Measurements from ENCODE around the gene TRAF7. TPM values are rescaled to one million over a fixed set of nuclear protein-coding genes. Genes with fewer than 3 reads are reported as not detected.

Gene TRAF7
- total RNA-seq, 2 donors from 2014 or later, result 31.1 to 34.9 TPM

DNA sequence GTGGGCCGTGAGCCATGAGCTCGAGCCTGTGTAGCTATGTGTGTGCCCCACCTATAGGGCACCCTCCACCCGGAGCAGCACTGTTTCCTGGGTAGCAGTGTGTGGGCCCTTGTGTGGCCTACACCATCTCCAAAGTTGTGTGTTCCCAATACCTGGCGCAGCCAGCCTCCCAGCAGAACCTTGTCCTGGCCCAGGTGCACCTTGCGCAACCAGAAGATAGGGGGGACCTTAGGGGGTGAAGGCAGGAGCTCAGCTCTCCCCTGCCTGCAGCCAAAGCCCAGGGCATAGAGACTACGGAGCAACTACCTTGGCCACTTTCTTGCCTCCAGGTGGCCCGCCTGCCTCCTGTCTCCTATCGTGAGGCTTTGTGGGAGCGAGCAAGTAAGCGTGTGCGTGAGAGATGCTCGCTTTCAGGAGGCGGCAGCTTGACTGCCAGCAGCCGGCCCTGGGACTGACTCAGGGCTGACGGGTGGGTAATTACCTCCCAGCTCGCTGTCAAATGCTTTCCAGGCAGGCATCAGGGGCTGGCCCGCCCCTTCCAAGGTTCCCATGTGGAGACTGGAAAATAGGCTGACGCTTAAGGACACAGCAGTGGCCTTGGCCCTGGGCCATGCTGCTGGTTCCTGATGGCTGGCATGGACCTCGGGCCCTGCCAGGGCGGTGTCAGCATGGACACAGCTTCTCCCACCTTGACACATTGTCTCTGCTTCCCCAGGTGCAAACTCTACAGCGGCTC is 19.0 kb downstream of the TRAF7 start:
- no peak for ATAC-seq
- intact Hi-C loops (cut with DNase I), result no loop called here
- DNase-seq, result no peak

DNA sequence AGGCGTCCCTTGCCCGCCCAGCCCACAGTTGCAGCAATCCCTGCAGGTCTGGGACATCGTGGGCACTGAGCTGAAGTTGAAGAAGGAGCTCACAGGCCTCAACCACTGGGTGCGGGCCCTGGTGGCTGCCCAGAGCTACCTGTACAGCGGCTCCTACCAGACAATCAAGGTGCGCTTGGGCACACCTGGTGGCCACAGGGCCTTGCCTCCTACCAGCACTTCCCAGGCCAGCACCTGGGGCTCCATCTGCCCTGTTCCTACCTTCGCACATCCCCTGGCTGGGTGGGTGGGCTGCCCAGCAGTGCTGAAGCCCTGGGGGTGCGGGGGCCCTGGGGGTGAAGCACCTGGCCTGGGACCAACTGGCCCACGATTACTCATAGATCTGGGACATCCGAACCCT is 19.9 kb downstream of the TRAF7 start:
- no peak for ATAC-seq
- no peak for DNase-seq
- intact Hi-C loops (cut with DNase I), result no loop called here

DNA sequence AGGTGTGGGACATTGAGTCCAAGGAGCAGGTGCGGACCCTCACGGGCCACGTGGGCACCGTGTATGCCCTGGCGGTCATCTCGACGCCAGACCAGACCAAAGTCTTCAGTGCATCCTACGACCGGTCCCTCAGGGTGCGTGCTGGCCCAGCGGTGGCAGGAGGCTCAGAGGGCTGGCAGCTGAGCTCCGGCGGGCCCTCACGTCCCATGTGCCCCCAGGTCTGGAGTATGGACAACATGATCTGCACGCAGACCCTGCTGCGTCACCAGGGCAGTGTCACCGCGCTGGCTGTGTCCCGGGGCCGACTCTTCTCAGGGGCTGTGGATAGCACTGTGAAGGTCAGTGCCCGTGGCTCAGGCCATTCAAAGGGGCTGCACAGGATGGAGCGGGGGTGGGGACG is 20.5 kb downstream of the TRAF7 start:
- no peak for DNase-seq
- ATAC-seq, result no peak
- intact Hi-C loops (cut with DNase I), result no loop called here

DNA sequence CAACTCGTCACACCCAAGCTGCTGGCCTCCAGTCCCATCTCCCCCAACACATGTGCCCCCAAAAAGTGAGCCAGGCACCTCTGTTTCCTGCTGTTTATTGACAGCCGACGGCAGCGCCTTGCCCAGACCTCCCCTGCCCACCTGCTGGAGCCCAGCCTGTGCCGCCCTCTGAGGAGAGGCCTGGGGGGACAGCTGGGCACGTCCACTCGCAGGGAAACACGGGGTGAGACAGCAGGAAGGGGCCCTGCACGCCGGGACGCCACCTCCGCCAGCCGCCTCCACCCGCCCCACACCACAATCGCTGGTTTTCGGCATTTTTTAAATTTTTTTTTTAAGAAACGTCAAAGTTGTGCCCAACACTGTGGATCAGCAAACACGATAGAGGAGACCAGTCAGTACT is 21.5 kb downstream of the TRAF7 start:
- no peak for DNase-seq
- intact Hi-C loops (cut with DNase I), result no loop called here

DNA sequence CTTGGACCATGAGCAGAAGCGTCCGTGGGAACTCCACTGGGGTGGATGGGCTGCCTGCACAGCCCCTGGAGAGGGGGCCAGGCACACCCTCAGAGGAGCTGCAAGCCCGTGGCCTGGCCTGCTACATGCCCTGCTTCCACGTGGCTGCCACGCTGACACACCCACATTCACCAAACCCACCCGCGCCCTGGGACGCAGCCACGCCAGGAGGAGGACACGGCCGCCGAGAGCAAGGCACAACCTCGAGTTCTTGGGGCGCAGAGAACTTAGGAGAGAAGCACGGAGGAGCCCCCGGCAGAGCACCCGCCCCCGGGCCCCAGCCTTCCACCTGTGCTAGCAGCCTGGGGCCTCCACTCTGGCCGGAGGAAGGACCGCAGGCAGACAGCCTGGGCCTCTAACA is 22.0 kb downstream of the TRAF7 start:
- ATAC-seq (no peak), DNase-seq (no peak)
- intact Hi-C loops (cut with DNase I), result no loop called here

More for the DNA sequence above, 21.5 kb downstream of the TRAF7 start:
- ATAC-seq, result no peak

DNA sequence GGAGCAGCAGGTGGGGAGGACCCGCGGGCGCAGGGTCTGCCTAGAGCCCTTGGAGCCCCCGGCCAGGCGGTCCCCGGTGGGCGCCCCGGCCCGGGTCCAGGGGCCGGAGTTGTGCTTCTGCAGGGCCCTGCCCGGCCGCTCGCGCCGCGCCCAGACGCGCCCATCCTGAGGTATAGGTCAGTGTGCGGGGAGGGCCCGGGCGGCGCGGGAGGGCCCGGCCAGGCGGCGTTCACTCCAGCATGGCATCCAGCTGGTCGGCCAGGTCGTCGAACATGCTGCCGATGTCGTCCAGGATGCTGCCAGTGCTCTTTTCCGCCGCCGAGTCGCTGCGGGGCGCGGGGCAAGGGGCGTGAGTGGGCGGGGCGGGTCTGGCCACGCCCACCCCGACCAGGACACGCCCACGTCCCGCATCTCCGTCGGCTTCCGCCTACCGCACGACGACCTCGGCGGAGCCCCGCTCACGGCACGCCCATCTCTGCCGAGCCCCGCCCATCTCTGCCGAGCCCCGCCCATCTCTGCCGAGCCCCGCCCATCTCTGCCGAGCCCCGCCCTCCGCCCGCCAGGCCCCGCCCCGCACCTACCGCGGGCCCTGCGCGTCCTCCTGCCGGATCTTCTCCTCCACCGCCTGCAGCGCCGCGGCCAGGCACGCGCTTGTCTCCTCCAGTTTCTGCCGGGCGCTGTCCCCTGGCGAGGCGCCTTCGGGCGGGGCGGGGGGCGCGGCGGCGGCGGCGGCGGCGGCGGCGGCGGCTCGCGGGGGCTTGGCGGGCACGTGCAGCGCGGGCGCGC is 22.9 kb downstream of the TRAF7 start:
- intact Hi-C loops (cut with DNase I), result no loop called here
- ATAC-seq, result peak in 1 of 2 donors; percentile 20
- no peak for DNase-seq

DNA sequence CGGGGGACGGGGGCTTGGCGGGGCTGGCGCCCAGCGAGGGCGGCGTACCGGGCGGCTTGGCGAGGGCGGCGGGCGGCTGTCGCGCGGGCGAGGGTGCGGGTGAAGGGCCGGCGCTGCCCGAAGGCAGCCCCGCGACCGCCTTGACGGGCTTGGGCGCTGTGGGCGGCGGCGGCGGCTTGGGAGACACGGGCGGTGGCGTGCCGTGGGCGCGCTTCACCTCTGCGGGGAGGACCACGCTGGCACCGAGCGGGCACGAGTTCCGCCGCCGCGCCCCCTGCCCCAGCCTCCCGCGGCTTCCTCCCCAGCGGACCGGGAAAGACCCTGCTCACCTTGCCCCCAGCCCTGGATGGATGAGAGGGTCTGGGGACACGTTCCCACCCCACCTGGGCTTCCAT is 23.5 kb downstream of the TRAF7 start:
- DNase-seq (no peak), ATAC-seq (no peak)
- intact Hi-C loops (cut with DNase I), result no loop called here

DNA sequence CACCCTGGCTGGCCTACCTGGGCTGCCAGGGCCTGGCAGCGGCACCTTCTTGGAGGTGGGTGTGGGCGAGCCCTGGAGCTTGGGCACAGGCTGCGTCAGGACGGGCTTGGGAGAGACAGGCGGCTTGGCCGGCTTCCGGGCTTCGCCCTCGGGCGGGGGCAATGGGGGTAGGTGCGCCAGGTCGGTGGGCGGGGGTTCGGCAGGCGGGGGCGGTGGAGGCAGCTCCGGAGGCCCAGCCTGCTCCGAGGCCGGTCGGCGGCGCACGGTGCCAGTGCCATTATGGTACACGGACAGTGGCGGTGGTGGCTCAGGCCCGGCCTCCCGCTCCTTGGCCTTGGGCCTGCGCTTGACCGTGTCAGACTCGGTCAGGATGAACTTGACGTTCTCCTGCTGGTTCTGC is 24.0 kb downstream of the TRAF7 start:
- ATAC-seq (no peak), DNase-seq (no peak)
- intact Hi-C loops (cut with DNase I), result no loop called here

DNA sequence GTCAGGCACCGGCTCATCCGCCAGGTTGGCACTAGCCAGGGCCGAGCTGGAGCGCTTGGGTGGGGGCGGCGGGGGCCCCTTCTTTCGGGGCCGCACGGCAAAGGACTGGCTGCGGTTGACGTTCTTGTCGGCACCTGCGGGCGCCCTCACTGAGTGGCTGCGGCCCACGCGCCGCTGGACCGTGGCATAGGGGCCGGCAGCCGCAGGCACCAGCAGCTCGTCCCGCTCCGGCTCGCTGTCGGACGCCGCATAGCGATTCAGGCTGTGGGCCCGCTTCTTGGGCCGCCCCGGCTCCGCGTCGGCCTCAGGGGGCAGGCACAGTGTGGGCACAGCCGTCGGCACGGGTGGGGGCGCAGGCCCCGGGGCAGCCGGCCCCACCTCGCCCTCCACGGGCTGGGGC is 24.9 kb downstream of the TRAF7 start:
- ATAC-seq (no peak), DNase-seq (no peak)
- intact Hi-C loops (cut with DNase I), result no loop called here

DNA sequence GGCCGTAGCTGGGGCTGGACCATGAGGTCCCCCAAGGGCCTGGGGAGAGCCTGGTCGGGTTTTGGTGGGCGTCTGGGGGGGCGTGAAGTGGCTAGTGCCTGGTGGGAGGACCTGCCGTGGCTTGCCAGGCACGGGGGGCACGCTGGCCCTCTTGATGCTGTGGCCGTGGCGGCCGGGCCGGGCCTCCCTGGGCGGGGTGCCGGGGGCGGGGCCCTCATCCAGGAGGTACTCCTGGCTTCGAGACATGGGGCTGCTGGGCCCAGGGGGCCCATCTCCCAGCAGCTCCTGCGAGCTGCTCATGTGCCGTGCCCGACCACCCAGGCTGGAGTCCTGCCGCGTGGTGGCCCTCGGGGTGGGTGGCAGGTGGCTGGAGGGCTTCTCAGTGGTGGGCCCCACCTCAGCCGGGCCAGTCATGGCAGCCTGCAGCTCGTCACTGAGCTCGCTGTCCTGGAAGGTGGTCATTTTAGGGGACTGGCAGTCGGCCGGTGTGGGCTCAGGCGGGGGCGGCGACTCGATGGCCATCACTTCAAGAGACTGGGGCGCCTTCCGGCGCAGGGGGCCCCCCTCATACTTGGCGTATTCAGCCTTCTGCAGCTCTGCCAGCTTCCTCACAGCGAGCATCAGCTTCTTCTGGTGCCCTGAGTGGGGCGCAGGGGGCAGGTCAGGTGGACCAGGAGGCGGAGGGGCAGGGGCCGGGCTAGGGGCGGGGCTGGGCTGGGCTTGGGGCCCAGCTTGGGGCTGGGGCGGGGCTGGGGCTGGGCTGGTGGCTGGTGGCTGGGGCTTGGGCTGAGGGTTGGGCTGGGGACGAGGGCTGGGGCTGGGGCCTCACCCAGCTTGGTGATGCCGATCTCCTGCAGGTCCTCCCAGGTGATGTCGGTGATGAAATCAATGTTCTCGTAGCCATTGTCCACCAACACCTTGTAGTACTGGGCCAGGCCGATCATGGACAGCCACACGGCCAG is 25.7 kb downstream of the TRAF7 start:
- ATAC-seq, result no peak
- DNase-seq, result no peak
- intact Hi-C loops (cut with DNase I), result no loop called here

DNA sequence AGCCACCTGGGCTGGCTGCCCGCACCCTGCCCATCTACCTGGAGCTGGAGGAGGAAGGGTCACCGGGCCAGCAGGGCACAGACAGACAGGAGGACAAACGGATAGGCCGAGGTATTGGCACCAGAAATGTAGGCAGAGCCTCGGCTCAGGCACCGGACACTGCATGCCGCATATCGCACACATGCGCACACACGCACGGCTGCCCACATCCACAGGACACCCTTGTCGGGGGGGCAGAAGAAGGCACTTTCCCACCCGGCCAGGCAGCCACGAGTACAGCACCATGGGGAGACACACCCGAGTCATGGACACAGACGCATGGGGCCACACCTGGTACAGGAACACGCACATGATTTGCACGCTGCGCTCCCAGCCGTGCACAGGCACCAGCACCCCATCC is 26.4 kb downstream of the TRAF7 start:
- no peak for DNase-seq
- intact Hi-C loops (cut with DNase I), result no loop called here
- ATAC-seq, result no peak

DNA sequence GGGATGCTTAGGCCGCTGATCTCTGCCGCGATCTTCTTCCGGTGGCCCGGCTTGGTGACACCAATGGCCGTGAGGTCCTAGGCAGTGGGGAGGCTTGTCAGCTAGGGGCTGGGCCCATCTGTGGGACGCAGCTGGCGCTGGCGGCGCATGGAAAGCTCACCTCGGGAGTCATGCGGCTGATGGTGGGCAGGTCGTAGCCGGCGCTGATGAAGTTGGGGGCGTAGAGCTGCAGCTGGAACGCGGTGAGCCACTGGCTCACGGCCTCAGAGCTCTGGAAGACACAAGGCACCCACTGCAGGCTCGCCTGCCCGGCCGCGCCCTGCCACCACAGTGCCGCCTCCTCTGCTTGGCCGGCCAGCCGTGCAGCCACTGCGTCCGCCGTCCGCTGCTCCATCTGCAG is 28.1 kb downstream of the TRAF7 start:
- intact Hi-C loops (cut with DNase I), result no loop called here
- no peak for ATAC-seq

DNA sequence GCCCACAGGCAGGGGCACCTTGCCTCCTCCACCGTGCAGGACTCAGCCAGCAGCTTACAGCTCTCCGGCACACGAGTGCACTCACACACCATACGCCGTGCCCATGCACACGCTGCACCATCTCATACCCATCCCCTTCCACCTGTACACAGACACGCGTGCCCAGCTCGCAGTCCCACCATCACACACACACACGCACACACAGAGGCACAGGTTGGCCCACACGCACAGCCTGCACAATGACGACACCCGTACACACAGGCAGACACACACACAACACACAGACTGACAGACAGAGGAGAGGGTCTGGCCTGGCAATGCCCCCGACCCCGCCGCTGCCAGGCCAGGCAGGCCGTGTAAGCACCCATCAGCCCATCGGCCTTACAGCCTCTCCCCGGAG is 28.8 kb downstream of the TRAF7 start:
- intact Hi-C loops (cut with DNase I), result no loop called here
- DNase-seq (no peak), ATAC-seq (no peak)

More for the DNA sequence above, 28.1 kb downstream of the TRAF7 start:
- no peak for DNase-seq

DNA sequence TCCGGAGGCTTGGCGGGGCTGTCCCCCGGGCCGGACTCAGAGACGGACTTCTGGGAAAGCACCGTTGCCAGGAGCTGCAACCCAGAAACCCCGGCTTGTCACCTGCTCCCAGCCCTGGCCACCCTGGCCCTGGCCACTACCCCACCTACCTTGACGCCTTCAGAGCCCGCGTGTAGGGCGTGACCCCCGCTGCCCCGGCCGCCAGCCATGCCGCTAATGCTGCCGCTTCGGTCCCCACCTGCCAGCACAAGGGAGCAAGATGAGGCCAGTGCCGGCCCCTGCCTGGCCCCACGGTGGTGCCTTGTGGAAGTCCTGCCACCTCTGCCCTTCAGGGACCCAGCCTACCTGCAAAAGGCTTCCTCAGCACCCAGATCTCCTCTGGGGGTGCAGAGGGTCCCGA is 29.4 kb downstream of the TRAF7 start:
- no peak for ATAC-seq
- DNase-seq, result no peak
- intact Hi-C loops (cut with DNase I), result no loop called here

DNA sequence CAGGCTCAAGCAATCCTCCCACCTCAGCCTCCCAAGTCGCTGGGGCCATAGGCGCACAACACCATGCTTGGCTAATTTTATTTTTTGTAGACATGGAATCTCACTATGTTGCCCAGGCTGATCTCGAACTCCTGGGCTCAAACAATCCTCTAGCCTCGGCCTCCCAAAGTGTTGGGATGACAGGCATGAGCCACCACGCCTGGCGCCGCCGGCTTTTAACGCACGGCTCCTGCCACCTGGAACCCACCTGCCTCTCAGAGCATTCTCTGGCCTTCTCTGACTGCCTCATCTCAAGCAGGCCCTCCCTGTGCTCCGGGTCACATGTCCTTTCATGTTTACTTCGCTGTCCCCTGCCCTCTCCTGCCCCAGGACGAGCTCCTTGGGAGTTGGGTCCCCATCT is 30.5 kb downstream of the TRAF7 start:
- intact Hi-C loops (cut with DNase I), result no loop called here
- ATAC-seq, result no peak

DNA sequence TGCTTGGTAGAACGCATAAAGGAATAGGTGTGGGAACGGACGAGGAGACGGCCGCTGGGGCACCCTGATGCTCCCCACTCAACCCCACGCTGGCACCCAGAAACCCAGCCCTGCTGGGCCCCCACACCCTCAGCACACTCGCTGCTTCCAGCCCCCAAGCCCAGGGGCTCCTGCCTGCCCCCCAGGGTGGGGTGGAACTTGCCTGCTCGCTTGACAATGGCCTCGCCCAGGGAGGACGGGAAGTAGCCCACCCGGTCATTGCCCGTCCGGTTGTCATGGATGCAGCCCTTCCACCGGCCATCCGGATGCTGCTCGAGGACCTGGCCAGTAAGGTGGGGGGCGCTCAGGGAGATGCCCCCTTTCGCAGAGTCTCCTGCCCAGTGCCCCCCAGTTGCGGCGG is 30.9 kb downstream of the TRAF7 start:
- intact Hi-C loops (cut with DNase I), result no loop called here

More for the DNA sequence above, 30.5 kb downstream of the TRAF7 start:
- DNase-seq, result no peak

DNA sequence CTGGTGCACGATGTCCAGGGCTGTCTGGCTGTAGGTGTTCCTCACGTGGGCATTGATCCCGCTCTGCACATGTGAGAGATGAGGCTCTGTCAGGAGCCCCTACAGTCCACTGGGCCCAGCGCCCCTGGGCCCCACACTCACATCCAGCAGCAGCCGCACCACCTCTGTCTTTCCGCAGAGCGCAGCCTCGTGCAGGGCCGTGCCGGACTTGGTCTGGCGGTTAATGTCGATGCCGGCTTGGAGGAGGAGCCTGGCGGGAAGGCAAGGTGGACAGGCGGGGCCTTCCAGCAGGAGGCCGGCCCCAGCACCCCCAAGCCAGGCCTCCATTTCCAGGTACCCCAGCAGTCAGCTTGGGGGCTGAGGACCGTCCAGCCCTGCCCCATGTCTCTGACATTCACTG is 31.6 kb downstream of the TRAF7 start:
- intact Hi-C loops (cut with DNase I), result no loop called here
- DNase-seq (no peak), ATAC-seq (no peak)

More for the DNA sequence above, 30.9 kb downstream of the TRAF7 start:
- ATAC-seq (no peak), DNase-seq (no peak)

DNA sequence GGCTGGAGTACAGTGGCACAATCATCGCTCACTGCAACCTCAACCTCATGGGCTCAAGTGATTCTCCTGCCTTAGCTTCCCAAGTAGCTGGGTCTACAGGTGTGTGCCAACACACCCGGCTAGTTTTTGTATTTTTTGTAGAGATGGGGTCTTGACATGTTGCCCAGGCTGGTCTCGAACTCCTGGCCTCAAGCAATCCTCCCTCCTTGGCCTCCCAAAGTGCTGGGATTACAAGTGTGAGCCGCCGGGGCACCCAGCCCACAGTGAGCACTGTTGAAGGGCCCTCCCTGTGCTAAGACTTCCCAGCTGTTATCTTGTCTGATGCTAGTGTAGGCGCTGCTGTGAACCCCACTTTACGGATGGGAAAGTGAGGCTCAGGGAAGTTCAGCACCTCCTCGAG is 32.8 kb downstream of the TRAF7 start:
- intact Hi-C loops (cut with DNase I), result no loop called here

DNA sequence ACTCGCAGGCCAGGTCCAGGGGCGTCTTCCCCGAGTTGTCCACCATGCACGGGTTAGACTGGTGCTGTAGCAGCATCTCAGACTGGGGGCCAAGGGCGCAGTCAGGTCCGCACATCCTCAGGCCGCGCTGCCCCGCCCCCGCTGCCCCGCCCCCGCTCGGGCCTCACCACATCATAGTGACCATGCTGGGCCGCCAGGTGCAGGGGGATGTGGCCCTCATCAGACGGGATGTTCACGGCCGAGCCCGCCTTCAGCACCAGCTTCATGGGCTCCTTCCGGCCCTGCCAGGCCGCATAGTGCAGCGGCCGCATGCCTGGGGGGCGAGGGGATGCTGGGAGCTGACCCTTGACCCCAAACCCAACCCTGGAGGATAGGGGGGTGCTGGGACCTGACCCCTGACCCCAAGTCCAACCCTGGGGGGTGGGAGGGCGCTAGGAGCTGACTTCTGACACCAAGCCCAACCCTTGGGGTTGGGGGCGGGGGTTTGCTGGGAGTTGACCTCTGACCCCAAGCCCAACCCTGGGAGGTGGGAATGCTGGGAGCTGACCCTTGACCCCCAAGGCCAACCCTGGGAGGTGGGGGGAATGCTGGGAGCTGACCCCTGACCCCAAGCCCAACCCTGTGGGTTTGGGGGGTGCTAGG is 33.8 kb downstream of the TRAF7 start:
- ATAC-seq, result no peak
- intact Hi-C loops (cut with DNase I), result no loop called here
- no peak for DNase-seq

More for the DNA sequence above, 32.8 kb downstream of the TRAF7 start:
- no peak for DNase-seq
- ATAC-seq, result no peak
